GM21526 (cell line): ENCODE results near the gene SYTL1.

ENCODE experiments used
- ATAC-seq: cut with Tn5 transposase; IDR thresholded peaks from one replicate; pipeline ENCODE4 v1.9.1; 2021; ENCODE audit warnings: moderate library complexity; ENCODE audit not compliant: unreplicated experiment, low FRiP score

The SYTL1 gene

DNA sequence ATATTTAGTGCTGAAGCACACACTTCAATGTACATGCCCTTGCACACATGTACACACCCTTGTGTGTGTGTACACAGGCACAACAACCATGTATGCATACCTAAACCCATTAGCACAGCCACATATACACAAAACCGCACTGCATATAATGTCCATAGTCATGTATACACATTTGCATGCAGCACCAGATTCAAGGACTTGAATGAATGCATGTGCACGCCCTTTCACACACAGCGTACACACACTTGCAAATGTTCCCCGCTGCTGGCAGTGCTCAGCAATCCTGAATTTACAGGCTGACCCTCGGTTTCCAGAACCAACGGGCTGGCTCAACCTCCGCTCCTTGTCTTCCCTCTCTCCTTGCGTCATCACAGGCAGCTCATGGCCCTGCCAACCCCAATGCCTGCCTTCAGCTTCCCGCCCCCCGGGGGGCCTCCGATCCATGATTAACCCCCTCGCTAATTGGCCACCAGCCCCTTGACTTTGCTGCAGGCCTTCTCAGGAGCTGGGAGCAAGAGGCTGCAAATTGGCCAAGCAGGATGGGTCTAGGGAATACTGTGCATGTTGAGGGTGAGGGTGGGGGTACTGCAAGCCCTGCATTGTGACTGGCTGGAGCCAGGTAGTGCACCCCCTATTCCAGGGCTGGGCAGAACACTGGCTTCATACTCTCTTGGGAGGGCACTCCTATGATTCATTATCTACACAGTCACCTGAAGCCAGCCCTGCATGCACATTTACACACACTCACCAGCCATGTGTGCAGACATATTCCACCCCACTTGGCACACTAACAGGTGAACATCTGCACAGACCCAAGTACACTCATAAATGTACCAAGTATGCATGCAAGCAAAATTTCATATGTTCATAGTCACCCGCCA, 58.5 kb downstream of the SYTL1 start:
- no peak for ATAC-seq

DNA sequence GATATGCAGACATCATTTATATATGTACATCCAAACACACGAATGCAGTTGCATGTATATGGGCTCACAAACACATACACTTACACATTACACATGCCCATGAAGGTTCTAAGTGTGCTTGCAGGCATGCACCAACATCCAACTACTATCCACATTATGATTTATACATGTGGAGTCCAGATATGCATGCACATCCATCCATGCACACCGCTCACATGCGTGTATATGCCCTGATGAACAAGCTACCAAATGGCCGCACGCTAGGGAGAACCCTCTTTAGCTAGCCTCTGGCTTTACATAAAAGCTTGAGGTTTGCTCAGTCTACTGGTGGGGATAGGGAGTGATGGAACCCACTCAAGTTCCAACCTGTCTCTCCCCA, 59.1 kb downstream of the SYTL1 start:
- ATAC-seq: no peak

DNA sequence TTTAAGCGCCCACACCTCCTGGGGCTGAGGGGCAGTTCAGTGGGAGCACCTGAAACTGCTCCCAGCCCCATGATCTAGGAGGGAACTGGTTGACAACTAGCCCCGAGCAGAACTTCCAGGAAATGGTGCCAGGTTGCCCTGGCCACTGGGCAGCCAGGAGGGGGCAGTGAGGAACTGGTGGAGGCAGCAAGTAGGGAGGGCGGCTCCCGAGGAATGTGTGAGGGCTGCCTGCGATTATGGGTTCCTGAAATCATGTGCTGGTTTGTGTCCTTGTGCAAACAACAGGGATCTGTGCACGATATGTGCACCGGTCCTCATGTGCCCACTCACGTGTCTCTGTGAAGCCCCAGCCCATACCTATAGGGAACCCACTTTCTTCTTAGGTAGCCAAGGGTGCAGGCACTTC, 60.5 kb downstream of the SYTL1 start:
- no peak for ATAC-seq

DNA sequence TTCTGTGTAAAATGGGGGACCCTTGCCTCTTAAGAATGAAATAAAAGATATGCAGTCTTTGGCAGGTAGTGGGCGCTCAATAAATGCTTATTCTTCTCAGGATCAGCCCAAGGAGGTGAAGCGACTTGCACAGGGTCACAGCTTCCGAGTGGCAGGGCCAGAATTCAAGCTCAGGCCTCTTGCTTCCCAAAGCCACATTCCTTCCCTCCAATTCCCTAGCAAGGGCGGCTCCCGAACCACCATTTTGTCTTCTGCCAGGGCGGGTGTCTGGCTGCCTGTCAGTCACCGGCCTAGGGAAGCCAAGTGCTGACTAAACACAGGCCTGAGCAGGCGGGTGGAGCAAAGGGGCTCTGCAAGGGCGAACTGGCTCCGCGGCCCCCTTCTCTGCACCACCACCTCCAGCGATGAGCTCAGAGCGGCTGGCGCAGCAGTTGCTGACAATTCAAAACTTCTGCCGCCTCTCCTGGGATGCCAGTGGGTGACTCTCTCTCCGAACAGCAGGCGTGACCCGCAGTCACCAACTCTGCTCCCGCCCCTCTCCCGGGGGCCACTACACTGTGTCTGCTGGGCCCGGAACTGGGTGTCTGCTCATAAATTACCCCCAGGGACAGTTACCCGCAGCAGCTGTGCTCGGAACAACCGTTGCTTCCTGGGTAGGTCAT, 61.4 kb downstream of the SYTL1 start:
- ATAC-seq: no peak
